GM10248 (cell line): ENCODE measurements around the gene VWDE.
"Not testable (repeated sequence)": the region's sequence is repeated elsewhere in the genome, so short reads cannot be mapped to it uniquely, and the experiment has no call there.

Source experiments
- CTCF ChIA-PET: fragments of 300-600 bp; sonication (Branson Sonifier 250); formaldehyde crosslinking; extraction: SDS; loops from one replicate; lab custom pipeline; 2021; ENCODE audit warnings: antibody characterized with exemption; lab: Yijun Ruan, JAX
- POLR2A ChIA-PET: fragments of 350-650 bp; sonication (Branson Sonifier 250); formaldehyde crosslinking; extraction: SDS; loops from one replicate; lab custom pipeline; 2020; ENCODE audit warnings: antibody characterized with exemption; lab: Yijun Ruan, JAX
- DNase-seq: peaks from one replicate; pipeline ENCODE4 v3.0.0; 2012; ENCODE audit errors: extremely low spot score
- CTCF ChIP-seq: IDR thresholded peaks from 2 replicates; pipeline ENCODE4 v1.5.1; 2012; ENCODE audit warnings: mild to moderate bottlenecking, low read depth; ENCODE audit errors: extremely low read depth, missing control alignments, control extremely low read depth

Gene VWDE

DNA sequence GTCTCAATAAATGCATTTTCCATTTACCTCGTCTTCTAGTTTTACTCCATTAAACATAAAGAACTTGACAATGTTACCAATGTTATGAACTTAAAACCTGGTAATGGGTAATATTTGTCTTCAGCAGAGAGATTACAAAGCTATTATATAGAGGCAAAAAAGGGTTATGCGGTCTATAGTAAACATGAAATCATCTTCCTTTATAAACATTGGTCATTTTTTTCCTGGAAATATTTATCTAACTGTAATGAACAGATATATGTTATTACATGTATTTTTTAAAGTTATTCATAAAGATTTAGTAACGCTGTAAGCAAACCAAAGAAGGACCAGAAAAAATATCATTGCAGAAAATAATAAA is 1.3 kb downstream of the VWDE start:
- ChIA-PET CTCF (no interaction called here), POLR2A (no interaction called here)
- DNase-seq, result no peak
- no peak for TF ChIP-seq CTCF

DNA sequence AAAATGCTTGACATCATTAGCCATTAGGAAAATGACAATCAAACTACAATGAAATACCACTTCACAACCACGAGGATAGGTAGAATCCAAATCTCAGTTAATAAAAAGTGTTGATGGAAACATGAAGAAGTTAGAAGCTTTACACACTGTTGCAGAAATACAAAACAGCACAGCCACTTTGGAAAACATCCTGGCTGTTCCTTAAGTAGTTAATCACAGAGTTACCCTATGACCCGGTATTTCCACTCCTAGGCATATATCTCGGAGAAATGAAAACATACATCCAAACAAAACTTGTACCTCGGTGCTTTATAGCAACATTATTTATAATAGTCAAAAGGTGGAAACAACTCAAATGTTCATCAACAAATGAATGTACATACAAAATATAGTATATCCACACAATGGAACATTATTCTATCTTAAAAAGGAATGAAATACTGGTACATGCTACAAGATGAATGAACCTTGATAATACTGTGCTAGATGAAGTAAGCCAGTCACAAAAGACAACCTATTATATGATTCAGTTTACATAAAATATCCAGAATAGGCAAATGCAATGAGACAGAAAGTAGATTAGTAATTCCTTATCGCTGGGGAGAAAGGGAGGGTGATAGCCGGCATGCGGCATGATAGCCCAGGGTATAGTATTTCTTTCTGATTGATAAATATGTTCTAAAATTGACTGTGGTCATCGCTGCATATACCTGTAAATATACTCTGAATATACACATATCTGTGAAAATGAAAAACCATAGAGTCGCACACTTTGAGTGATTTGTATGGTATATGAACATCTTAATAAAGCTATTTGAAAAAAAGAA is 1.9 kb downstream of the VWDE start:
- POLR2A ChIA-PET, result no interaction called here
- no peak for TF ChIP-seq CTCF
- no peak for DNase-seq
- CTCF ChIA-PET, result interaction anchor here (1.8 kb wide), 1 partner anchor 13 kb away, joined by 6 read pairs; no protein-coding TSS in a partner anchor

DNA sequence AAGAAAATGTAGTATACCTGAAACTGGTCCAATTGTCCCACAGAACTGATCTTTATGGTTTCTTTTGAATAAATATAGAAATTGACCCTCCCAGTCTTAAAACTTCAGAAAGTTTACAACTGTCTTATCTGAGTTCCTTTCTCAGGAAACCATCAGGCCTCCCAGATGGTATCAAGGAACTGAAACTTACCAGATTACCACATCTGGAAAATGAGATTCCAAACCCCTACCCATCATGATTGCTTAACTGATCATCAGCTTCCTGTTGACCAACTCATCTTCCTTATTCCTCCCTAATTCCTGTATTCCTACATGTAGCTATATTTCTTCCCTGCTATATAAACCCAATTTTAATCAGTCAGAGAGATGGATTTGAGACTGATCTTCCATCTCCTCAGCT is 5.5 kb downstream of the VWDE start:
- POLR2A ChIA-PET, result no interaction called here
- CTCF ChIA-PET, result interaction anchor here (0.7 kb wide), 1 partner anchor 9 kb away, joined by 3 read pairs; no protein-coding TSS in a partner anchor
- no peak for DNase-seq
- no peak for TF ChIP-seq CTCF

GRCh38 chr7:12397671-12398070 is 6.0 kb downstream of the VWDE start:
- ChIA-PET CTCF (no interaction called here), POLR2A (no interaction called here)
- DNase-seq, result no peak
- no peak for TF ChIP-seq CTCF

- POLR2A ChIA-PET, CTCF ChIA-PET: not testable (repeated sequence)
Observed at GRCh38 chr7:12396670-12397069, 7.0 kb downstream of the VWDE start.

GRCh38 chr7:12391922-12392615 is 11.6 kb downstream of the VWDE start:
- DNase-seq, result no peak
- TF ChIP-seq CTCF, result no peak
- ChIA-PET POLR2A (no interaction called here), CTCF (interaction anchor here (0.9 to 1.5 kb wide), 2 partner anchors 17 to 67 kb away, joined by 3 to 4 read pairs; no protein-coding TSS in a partner anchor)

More at GRCh38 chr7:12396670-12397069, 7.0 kb downstream of the VWDE start:
- not testable (repeated sequence) for DNase-seq

DNA sequence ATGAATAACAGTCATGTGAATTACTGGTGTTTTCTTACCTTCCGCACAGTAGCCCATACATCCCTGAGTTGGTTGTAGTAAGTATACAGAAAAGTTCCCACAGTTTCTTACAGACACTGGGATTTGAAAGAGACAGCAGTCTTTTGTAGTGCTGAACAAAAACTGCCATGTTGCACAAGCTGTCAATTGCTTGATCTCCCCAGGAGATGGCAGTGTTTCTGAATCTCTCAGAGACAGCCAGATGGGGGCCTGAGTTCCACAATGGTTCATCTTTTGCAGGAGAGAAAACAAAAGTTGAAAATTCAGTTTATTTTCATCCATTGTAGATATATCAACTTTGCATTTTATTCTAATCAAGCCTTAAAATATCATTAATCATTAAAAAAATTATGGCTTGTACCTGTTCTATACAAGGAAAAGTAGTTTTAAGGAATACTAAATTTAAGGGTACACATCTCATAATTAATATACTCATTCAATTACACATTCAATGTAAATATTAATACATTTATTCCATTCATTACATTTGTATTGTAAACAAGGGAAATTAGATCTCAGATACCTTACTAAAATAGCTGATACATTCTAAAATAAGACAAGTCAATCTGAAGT is 14.5 kb downstream of the VWDE start:
- TF ChIP-seq CTCF, result peak; percentile 73
- POLR2A ChIA-PET, result no interaction called here
- peak; percentile 37 for DNase-seq
- CTCF ChIA-PET, result interaction anchor here (0.8 to 1.6 kb wide), 10 partner anchors 8 to 160 kb away, joined by 3 to 13 read pairs (median 3); partner anchors contain the start of gene VWDE
